ENCODE results near the gene ZNF827. TPM values are rescaled to one million over a fixed set of nuclear protein-coding genes. Genes with fewer than 3 reads are reported as not detected.

The ZNF827 gene
- total and polyA plus RNA-seq, 9 of the 15 experiments (the other 6 are each of a cell fraction or from before 2014, with no cell fraction given): 0.07 to 0.40 TPM; not detected in 7

DNA sequence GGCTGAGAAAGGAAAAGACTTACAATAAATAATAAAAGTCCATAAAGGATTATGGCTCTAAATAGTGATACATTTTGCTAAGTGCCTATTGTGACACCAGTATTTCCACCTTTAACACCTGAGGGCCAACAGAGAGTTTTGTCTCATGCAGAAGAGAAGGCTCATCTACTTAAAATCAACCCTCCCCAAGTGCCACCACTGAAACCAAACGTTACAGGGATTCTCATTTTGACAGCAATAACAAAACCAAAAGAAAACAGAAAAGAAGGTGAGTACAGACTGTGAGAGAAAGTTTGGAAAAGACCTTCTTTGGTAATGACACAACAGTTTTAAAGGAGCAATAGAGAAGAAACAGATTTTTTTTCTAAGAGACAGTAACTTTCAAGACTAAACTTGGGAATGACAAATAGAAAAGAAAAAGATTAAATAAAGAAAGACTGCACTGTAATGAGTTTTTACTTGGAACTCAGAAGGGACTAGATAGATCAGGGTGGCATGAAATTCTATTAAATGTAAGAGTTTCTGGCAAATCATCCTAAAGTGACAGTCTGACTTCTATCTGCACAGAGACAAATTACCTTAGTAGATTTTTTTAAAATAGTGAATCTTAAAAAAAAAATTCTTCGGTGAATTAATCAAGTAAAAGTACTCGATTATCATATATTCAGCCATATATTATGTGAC lies 109.7 kb downstream of the ZNF827 start:
- CTCF ChIA-PET (ENCODE audit: low intra/inter-chr PET ratio): no interaction called here
- no peak overlapping the region for H3K9ac ChIP-seq (ENCODE audit: insufficient read depth in 1 of 2, low read depth in 2 of 2, low read length in 2 of 2)
- H3K9me1 ChIP-seq (ENCODE audit: control insufficient read depth, insufficient read depth, low read length): no peaks in the 10 kb centered on the region
- POLR2A ChIA-PET: no interaction called here
- DNase-seq (ENCODE audit: extremely low read depth in 1 of 4, low spot score in 3 of 4): no peak
- H3K27me3 ChIP-seq (ENCODE audit: control insufficient read depth in 2 of 2, insufficient read depth in 2 of 2, low read length in 2 of 2): peaks cover 8 to 18% of the 10 kb centered on the region in 2 experiments
- H3K4me2 ChIP-seq (ENCODE audit: insufficient read depth, low read length): no peak overlapping the region
- H3K9me3 ChIP-seq (replicated peaks; ENCODE audit: control insufficient read depth, insufficient read depth, low read depth, low read length): no peaks in the 10 kb centered on the region
- H4K20me1 ChIP-seq (replicated peaks; ENCODE audit: control insufficient read depth, insufficient read depth, low read length): no peaks in the 10 kb centered on the region
- no peaks in the 10 kb centered on the region for H3K36me3 ChIP-seq (ENCODE audit: control insufficient read depth, insufficient read depth, low read length)
- no peaks in the 10 kb centered on the region for H3K4me1 ChIP-seq (replicated peaks in 1 of 2; ENCODE audit: control insufficient read depth in 2 of 2, insufficient read depth in 2 of 2, low read length in 2 of 2)
- WGBS (ENCODE audit: insufficient coverage, low coverage, missing lambda C conversion rate): 0% methylated on average over 3 of the region's 3 CpGs
- no peaks in the 10 kb centered on the region for H3K79me2 ChIP-seq (ENCODE audit: control insufficient read depth, insufficient read depth, low read length)
- H3K4me3 ChIP-seq: no peak overlapping the region
- BruUV-seq (replicated peaks): no TSS peak
- intact Hi-C loops (cut with micrococcal nuclease): no loop called here
- no peak for ATAC-seq
- in situ Hi-C loops (cut with MboI): no loop called here
- FAIRE-seq: no peak
- no peak overlapping the region for H2AFZ ChIP-seq (ENCODE audit: low read depth, low read length)
- H3K27ac ChIP-seq (ENCODE audit: extremely low read depth, low read depth, low read length): no peak overlapping the region
- TF ChIP-seq PYGO2 (tag; IDR thresholded peaks at IDR 0.05): no peak
- TF ChIP-seq KLF1 (tag; IDR thresholded peaks at IDR 0.05): no peak
- TF ChIP-seq ZNF12 (CRISPR knock-in tag; IDR thresholded peaks at IDR 0.05): no peak
- no peak for TF ChIP-seq JUND (IDR thresholded peaks at IDR 0.05; ENCODE audit: borderline replicate concordance, low read depth, low read length)
- no peak for TF ChIP-seq JUND (tag; IDR thresholded peaks at IDR 0.05; ENCODE audit: borderline replicate concordance, low read depth, low read length)
- no peak for TF ChIP-seq HCFC1 (IDR thresholded peaks at IDR 0.05; ENCODE audit: low read depth, low read length)
- TF ChIP-seq NR3C1 (CRISPR knock-in tag; IDR thresholded peaks at IDR 0.05): no peak
- TF ChIP-seq U2AF1 (optimal IDR thresholded peaks at IDR 0.05; ENCODE audit: low read depth, low read length): no peak
- TF ChIP-seq, protein P1, sequence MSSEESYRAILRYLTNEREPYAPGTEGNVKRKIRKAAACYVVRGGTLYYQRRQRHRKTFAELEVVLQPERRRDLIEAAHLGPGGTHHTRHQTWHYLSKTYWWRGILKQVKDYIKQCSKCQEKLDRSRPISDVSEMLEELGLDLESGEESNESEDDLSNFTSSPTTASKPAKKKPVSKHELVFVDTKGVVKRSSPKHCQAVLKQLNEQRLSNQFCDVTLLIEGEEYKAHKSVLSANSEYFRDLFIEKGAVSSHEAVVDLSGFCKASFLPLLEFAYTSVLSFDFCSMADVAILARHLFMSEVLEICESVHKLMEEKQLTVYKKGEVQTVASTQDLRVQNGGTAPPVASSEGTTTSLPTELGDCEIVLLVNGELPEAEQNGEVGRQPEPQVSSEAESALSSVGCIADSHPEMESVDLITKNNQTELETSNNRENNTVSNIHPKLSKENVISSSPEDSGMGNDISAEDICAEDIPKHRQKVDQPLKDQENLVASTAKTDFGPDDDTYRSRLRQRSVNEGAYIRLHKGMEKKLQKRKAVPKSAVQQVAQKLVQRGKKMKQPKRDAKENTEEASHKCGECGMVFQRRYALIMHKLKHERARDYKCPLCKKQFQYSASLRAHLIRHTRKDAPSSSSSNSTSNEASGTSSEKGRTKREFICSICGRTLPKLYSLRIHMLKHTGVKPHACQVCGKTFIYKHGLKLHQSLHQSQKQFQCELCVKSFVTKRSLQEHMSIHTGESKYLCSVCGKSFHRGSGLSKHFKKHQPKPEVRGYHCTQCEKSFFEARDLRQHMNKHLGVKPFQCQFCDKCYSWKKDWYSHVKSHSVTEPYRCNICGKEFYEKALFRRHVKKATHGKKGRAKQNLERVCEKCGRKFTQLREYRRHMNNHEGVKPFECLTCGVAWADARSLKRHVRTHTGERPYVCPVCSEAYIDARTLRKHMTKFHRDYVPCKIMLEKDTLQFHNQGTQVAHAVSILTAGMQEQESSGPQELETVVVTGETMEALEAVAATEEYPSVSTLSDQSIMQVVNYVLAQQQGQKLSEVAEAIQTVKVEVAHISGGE (CRISPR knock-in tag; IDR thresholded peaks at IDR 0.05): no peak
- TF ChIP-seq, protein P2, sequence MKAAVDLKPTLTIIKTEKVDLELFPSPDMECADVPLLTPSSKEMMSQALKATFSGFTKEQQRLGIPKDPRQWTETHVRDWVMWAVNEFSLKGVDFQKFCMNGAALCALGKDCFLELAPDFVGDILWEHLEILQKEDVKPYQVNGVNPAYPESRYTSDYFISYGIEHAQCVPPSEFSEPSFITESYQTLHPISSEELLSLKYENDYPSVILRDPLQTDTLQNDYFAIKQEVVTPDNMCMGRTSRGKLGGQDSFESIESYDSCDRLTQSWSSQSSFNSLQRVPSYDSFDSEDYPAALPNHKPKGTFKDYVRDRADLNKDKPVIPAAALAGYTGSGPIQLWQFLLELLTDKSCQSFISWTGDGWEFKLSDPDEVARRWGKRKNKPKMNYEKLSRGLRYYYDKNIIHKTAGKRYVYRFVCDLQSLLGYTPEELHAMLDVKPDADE (conservative IDR thresholded peaks at IDR 0.05; ENCODE audit: control insufficient read depth, low read depth, low read length): no peak
- no peak for TF ChIP-seq ERF (CRISPR knock-in tag; IDR thresholded peaks at IDR 0.05)
- TF ChIP-seq LEF1 (IDR thresholded peaks at IDR 0.05): no peak
- TF ChIP-seq, protein P3, sequence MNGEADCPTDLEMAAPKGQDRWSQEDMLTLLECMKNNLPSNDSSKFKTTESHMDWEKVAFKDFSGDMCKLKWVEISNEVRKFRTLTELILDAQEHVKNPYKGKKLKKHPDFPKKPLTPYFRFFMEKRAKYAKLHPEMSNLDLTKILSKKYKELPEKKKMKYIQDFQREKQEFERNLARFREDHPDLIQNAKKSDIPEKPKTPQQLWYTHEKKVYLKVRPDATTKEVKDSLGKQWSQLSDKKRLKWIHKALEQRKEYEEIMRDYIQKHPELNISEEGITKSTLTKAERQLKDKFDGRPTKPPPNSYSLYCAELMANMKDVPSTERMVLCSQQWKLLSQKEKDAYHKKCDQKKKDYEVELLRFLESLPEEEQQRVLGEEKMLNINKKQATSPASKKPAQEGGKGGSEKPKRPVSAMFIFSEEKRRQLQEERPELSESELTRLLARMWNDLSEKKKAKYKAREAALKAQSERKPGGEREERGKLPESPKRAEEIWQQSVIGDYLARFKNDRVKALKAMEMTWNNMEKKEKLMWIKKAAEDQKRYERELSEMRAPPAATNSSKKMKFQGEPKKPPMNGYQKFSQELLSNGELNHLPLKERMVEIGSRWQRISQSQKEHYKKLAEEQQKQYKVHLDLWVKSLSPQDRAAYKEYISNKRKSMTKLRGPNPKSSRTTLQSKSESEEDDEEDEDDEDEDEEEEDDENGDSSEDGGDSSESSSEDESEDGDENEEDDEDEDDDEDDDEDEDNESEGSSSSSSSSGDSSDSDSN (IDR thresholded peaks at IDR 0.05; ENCODE audit: borderline replicate concordance in 1 of 2, low read depth in 2 of 2, low read length in 2 of 2): no peak
- no peak for TF ChIP-seq SETDB1 (IDR thresholded peaks at IDR 0.05; ENCODE audit: low read length)
- no peak for TF ChIP-seq KLF16 (IDR thresholded peaks at IDR 0.05)

Measured in K562 (cell line).